Esophagus squamous epithelium (tissue), 5 donors: ENCODE measurements around the gene GLIPR2. TPM values are rescaled to one million over a fixed set of nuclear protein-coding genes. Genes with fewer than 3 reads are reported as not detected.

ENCODE experiments used
- DNase-seq: peaks from one replicate; lab custom pipeline; 2025; lab: John Stamatoyannopoulos, UW
- H3K27ac ChIP-seq, 4 donors: fragments of 200-600 bp; sonication (generic); one replicate each; pipeline ENCODE4 v1.5.1; 2016 to 2019; ENCODE audit warnings: mild to moderate bottlenecking in 1 of 4
- H3K27me3 ChIP-seq, 4 donors: fragments of 200-600 bp; sonication (generic); 1 replicate in 3 of 4; 2 replicates in 1 of 4; pipeline versions ENCODE4 v1.5.1 to v1.6.0; 2017 to 2021; ENCODE audit warnings: antibody characterized with exemption in 1 of 4
- H3K36me3 ChIP-seq, 3 donors: fragments of 200-600 bp; sonication (generic); one replicate each; pipeline ENCODE4 v1.5.1; 2016 to 2019
- H3K4me1 ChIP-seq, 3 donors: fragments of 200-600 bp; sonication (generic); one replicate each; pipeline ENCODE4 v1.5.1; 2017 to 2019
- H3K4me3 ChIP-seq, 4 donors: fragments of 200-600 bp; sonication (generic); 1 replicate in 3 of 4; 2 replicates in 1 of 4; pipeline ENCODE4 v1.5.1; 2016 to 2019; ENCODE audit warnings: mild to moderate bottlenecking in 2 of 4, moderate library complexity in 1 of 4
- H3K9me3 ChIP-seq, 3 donors: fragments of 200-600 bp; sonication (generic); one replicate each; pipeline ENCODE4 v1.5.1; 2016 to 2019
- POLR2A ChIP-seq, 4 donors: fragments of 450-650 bp; IDR thresholded peaks; one replicate each; pipeline ENCODE4 v1.6.1; 2017; ENCODE audit warnings: antibody characterized with exemption in 4 of 4, mild to moderate bottlenecking in 4 of 4, moderate library complexity in 3 of 4
- WGBS, 2 donors: methylation state at CpG; one replicate each; pipeline ENCODE4 v1.1.5; 2018; 5-methylcytosine and 5-hydroxymethylcytosine counted together
- intact Hi-C: fragments of 100-400 bp; cut with DNase I; formaldehyde crosslinking; loops from one replicate; pipeline ENCODE4 v1.15.0; 2022
- total RNA-seq, 4 donors: library from RNA; depleted of rRNA; stranded (reverse); fragments of >200 nt; gene quantifications; one replicate each; pipeline ENCODE4 v1.1.0, GENCODE V29; 2016
- TF ChIP-seq, protein P1 (sequence below), 6 experiments: fragments of 450-650 bp in 4 of 6; fragments of 200-600 bp in 2 of 6; sonication (generic) in 2 of 6; IDR thresholded peaks; one replicate each; pipeline ENCODE4 v1.5.1; 2016 to 2019; ENCODE audit warnings: antibody characterized with exemption in 6 of 6, mild to moderate bottlenecking in 4 of 6, moderate library complexity in 4 of 6
- donor health status: DM: yes; HTN: yes; CAD: no.

GLIPR2 gene
- total RNA-seq, 4 donors from 2014 or later = 0.61 to 13.4 (median 6.0) TPM

DNA sequence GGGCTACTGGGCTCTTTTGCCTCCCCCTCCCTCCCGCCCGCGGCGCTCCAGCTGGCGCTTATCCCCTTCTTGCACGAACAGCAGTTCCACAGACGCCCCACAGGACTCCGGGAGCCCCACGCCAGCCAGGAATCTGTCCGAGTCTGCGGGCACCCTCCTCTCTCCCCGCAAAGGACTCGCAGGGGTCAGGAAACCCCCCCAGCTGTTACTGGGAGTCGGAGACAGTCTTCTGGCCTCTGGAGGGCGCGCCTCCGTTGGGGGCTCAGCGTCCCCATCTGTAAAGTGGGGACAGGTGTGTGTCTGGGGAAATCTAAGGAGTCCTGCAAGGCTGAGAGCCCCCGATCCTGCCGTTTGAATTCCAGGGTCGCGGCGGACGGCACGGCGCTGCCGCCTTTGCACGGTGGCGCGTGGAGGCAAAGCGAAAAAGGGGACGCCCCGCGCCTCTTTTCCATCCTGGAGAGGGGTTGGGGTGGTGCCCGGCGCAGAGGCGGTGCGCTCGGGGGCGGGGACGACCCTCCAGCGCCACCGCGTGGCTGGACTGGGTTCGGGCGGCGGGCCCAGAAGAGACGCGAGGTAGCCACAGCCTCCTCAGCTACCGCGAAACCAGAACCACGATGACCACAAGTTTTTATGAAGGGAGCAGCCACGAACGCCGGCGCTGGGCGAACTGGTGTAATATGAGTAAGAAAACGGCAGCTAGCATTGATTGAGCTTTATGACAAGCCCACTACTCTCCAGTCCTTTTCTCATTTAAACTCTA lies 29.8 kb downstream of the GLIPR2 start:
- 0 to 6% methylated on average over 15 to 21 of the region's 58 CpGs for WGBS, 2 donors
- Histone ChIP-seq H3K27me3 (peaks cover 0 to 11% (median 0%) of the 10 kb centered on the region in 4 donors), H3K27ac (peak overlapping the region; percentile 47 to 80 (median 72)), H3K36me3 (no peaks in the 10 kb centered on the region), H3K9me3 (no peaks in the 10 kb centered on the region), H3K4me3 (peak overlapping the region; percentile 22 to 63 (median 52)), H3K4me1 (peaks cover 7 to 47% (median 20%) of the 10 kb centered on the region in 3 donors)
- DNase-seq = no peak
- TF ChIP-seq, protein P1, sequence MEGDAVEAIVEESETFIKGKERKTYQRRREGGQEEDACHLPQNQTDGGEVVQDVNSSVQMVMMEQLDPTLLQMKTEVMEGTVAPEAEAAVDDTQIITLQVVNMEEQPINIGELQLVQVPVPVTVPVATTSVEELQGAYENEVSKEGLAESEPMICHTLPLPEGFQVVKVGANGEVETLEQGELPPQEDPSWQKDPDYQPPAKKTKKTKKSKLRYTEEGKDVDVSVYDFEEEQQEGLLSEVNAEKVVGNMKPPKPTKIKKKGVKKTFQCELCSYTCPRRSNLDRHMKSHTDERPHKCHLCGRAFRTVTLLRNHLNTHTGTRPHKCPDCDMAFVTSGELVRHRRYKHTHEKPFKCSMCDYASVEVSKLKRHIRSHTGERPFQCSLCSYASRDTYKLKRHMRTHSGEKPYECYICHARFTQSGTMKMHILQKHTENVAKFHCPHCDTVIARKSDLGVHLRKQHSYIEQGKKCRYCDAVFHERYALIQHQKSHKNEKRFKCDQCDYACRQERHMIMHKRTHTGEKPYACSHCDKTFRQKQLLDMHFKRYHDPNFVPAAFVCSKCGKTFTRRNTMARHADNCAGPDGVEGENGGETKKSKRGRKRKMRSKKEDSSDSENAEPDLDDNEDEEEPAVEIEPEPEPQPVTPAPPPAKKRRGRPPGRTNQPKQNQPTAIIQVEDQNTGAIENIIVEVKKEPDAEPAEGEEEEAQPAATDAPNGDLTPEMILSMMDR (IDR thresholded peaks at IDR 0.05) = peak; percentile 82 to 94 (median 91)
- no peak for TF ChIP-seq POLR2A (IDR thresholded peaks at IDR 0.05)
- intact Hi-C loops = loop anchor here (2.0 kb wide), 1 partner anchor 64 kb away; no protein-coding TSS in a partner anchor

DNA sequence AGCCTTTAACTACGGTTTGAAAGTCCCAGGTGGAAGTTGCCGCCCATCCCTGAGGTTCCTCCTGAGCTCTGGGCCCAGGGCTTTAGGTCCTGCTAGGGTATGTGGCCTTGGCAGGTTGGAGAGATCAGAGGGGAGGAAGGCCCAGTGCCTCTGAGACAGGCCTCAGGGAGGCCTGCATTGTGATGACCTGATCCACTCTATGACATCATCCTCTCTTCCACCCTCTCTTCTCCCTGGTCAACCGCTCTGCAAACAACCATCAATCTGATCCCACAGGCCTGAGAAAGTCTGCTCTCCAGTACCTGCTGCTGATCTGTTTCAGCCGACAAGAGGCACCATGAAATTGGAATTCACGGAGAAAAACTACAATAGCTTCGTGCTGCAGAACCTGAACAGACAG lies 32.6 kb downstream of the GLIPR2 start, which contains the start of gene CCIN:
Gene CCIN (plus strand): TSS at position 223 of the 400 bp plus-strand sequence. CDS start 115 bp downstream, at position 338.
- Histone ChIP-seq H3K27ac (no peak within 1 kb of the TSS), H3K4me1 (peaks cover 7 to 28% (median 13%) of the 10 kb centered on the region in 3 donors), H3K27me3 (peaks cover 0 to 11% (median 0%) of the 10 kb centered on the region in 4 donors), H3K36me3 (no peaks in the 10 kb centered on the region), H3K4me3 (no peak within 1 kb of the TSS), H3K9me3 (no peaks in the 10 kb centered on the region)
- 92 to 100% methylated on average over 1 to 6 of the region's 6 CpGs for WGBS, 2 donors
- intact Hi-C loops = no loop called here
- no peak for DNase-seq
- TF ChIP-seq, protein P1 (IDR thresholded peaks at IDR 0.05) = no peak
- TF ChIP-seq POLR2A (IDR thresholded peaks at IDR 0.05) = no peak

GRCh38 chr9:36169708-36170107 lies 33.2 kb downstream of the GLIPR2 start:
- intact Hi-C loops = no loop called here
- no peaks in the 10 kb centered on the region for H3K9me3 ChIP-seq
- TF ChIP-seq, protein P1 (IDR thresholded peaks at IDR 0.05) = no peak
- no peak for TF ChIP-seq POLR2A (IDR thresholded peaks at IDR 0.05)
- WGBS, 2 donors = 88 to 89% methylated on average over 16 to 17 of the region's 17 CpGs
- H3K4me3 ChIP-seq = no peak overlapping the region
- peaks cover 7 to 25% (median 13%) of the 10 kb centered on the region in 3 donors for H3K4me1 ChIP-seq
- H3K27me3 ChIP-seq = peaks cover 0 to 11% (median 0%) of the 10 kb centered on the region in 4 donors
- DNase-seq = no peak
- H3K27ac ChIP-seq = no peak overlapping the region
- no peaks in the 10 kb centered on the region for H3K36me3 ChIP-seq

DNA sequence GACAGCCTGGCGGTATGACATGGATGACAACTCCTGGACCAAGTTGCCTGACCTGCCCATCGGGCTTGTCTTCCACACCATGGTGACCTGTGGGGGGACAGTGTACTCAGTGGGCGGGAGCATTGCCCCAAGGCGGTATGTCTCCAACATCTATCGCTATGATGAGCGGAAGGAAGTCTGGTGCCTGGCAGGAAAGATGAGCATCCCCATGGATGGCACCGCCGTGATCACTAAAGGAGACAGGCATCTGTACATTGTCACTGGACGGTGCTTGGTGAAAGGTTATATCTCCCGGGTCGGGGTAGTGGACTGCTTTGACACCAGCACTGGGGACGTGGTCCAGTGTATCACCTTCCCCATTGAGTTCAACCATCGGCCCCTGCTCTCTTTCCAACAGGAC lies 34.0 kb downstream of the GLIPR2 start:
- intact Hi-C loops = no loop called here
- Histone ChIP-seq H3K36me3 (no peaks in the 10 kb centered on the region), H3K27me3 (peaks cover 0 to 9% (median 0%) of the 10 kb centered on the region in 4 donors), H3K4me3 (no peak overlapping the region), H3K4me1 (peaks cover 7 to 18% (median 11%) of the 10 kb centered on the region in 3 donors), H3K9me3 (no peaks in the 10 kb centered on the region), H3K27ac (no peak overlapping the region)
- TF ChIP-seq, protein P1 (IDR thresholded peaks at IDR 0.05) = no peak
- no peak for TF ChIP-seq POLR2A (IDR thresholded peaks at IDR 0.05)
- no peak for DNase-seq
- 90 to 92% methylated on average over 10 to 13 of the region's 13 CpGs for WGBS, 2 donors

GRCh38 chr9:36173861-36174260 lies 37.3 kb downstream of the GLIPR2 start:
- 93% methylated on average over 2 of the region's 2 CpGs; no CpG with 5 or more reads in 1 of the 2 donors for WGBS, 2 donors
- intact Hi-C loops = no loop called here
- H3K9me3 ChIP-seq = no peaks in the 10 kb centered on the region
- no peak overlapping the region for H3K27ac ChIP-seq
- H3K27me3 ChIP-seq = no peaks in the 10 kb centered on the region
- H3K4me3 ChIP-seq = no peak overlapping the region
- no peaks in the 10 kb centered on the region for H3K36me3 ChIP-seq
- DNase-seq = no peak
- TF ChIP-seq POLR2A (IDR thresholded peaks at IDR 0.05) = no peak
- TF ChIP-seq, protein P1 (IDR thresholded peaks at IDR 0.05) = no peak
- H3K4me1 ChIP-seq = no peaks in the 10 kb centered on the region
